Loucy (cell line): ENCODE measurements around the gene PREX1.

Source experiments
- H2AFZ ChIP-seq: fragments of 200-600 bp; sonication (generic); 2 replicates; pipeline ENCODE4 v1.6.0; 2016; ENCODE audit warnings: antibody characterized with exemption, mild to moderate bottlenecking, low read length, moderate library complexity
- H3F3A ChIP-seq: fragments of 200-600 bp; 2 replicates; pipeline ENCODE4 v1.6.0; 2016; ENCODE audit warnings: antibody characterized with exemption, low read depth, mild to moderate bottlenecking
- H3K27me3 ChIP-seq: fragments of 200-600 bp; sonication (generic); 2 replicates; pipeline ENCODE4 v1.6.1; 2014; ENCODE audit warnings: low read length, mild to moderate bottlenecking; ENCODE audit not compliant: insufficient read depth, poor library complexity, severe bottlenecking
- H3K36me3 ChIP-seq: fragments of 200-600 bp; sonication (generic); 2 replicates; pipeline ENCODE4 v1.6.1; 2016; ENCODE audit warnings: low read length; ENCODE audit not compliant: insufficient read depth
- H3K4me1 ChIP-seq: fragments of 200-600 bp; sonication (generic); 2 replicates; pipeline ENCODE4 v1.5.1; 2014; ENCODE audit warnings: low read length, mild to moderate bottlenecking; ENCODE audit not compliant: insufficient read depth, poor library complexity, severe bottlenecking
- H3K4me2 ChIP-seq: fragments of 200-600 bp; sonication (generic); 2 replicates; pipeline ENCODE4 v1.6.0; 2014; ENCODE audit warnings: antibody characterized with exemption, low read length, low read depth, mild to moderate bottlenecking; ENCODE audit not compliant: poor library complexity, severe bottlenecking
- H3K4me3 ChIP-seq: fragments of 200-600 bp; sonication (generic); 2 replicates; pipeline ENCODE4 v1.5.1; 2014; ENCODE audit warnings: low read length, mild to moderate bottlenecking, mixed read lengths; ENCODE audit not compliant: poor library complexity, severe bottlenecking
- H3K79me2 ChIP-seq: fragments of 200-600 bp; sonication (generic); 2 replicates; pipeline ENCODE4 v1.6.1; 2014; ENCODE audit warnings: low read length; ENCODE audit not compliant: insufficient read depth
- H3K9ac ChIP-seq: fragments of 200-600 bp; sonication (generic); 2 replicates; pipeline ENCODE4 v1.6.0; 2014; ENCODE audit warnings: mild to moderate bottlenecking, low read depth, low read length, moderate library complexity; ENCODE audit not compliant: poor library complexity, severe bottlenecking
- H3K9me2 ChIP-seq: fragments of 200-600 bp; sonication (generic); replicated peaks from 2 replicates; pipeline ENCODE4 v1.6.1; 2016; ENCODE audit warnings: low read depth, low read length, mixed read lengths
- H3K9me3 ChIP-seq: fragments of 200-600 bp; sonication (generic); 2 replicates; pipeline ENCODE4 v1.6.1; 2014; ENCODE audit warnings: mild to moderate bottlenecking, antibody characterized with exemption, low read length, low read depth; ENCODE audit not compliant: insufficient read depth
- H4K20me1 ChIP-seq: fragments of 200-600 bp; sonication (generic); 2 replicates; pipeline ENCODE4 v1.6.0; 2014; ENCODE audit warnings: antibody characterized with exemption, low read length, mild to moderate bottlenecking; ENCODE audit not compliant: insufficient read depth, poor library complexity, severe bottlenecking
- CTCF ChIP-seq: fragments of 200-600 bp; sonication (generic); conservative IDR thresholded peaks from 2 replicates; pipeline ENCODE4 v1.5.1; 2014; ENCODE audit warnings: mild to moderate bottlenecking, antibody characterized with exemption, low read length
- EZH2phosphoT487 ChIP-seq: fragments of 200-600 bp; IDR thresholded peaks from 2 replicates; pipeline ENCODE4 v1.6.1; 2018; ENCODE audit warnings: antibody characterized with exemption, mild to moderate bottlenecking, moderate library complexity, borderline replicate concordance

The PREX1 gene

DNA sequence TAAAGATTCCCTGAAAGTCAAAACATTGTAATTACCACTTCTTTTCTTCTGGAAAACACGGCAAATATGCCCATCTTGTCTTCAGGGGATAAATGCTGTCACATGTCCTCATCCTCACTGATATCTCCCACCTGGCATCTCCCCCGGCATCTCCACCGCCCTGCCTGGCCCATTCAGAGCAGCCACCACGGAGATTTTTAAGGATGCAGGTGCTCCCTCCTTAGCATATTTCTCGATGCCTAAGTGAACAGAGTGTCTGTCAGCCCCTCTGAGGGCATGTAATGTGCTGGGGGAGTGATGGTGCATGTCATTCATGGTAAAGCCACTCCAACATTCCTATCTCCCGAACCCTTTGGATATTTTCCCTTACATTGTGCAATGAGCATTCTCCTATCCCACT is 215.5 kb downstream of the PREX1 start:
- Histone ChIP-seq H3K4me2 (no peak overlapping the region), H4K20me1 (no peaks in the 10 kb centered on the region), H3K9me3 (no peaks in the 10 kb centered on the region), H3K9me2 (no peaks in the 10 kb centered on the region), H3K4me3 (no peak overlapping the region), H3K36me3 (no peaks in the 10 kb centered on the region), H3K4me1 (no peaks in the 10 kb centered on the region), H3K9ac (no peak overlapping the region), H3F3A (no peaks in the 10 kb centered on the region), H2AFZ (no peak overlapping the region), H3K79me2 (no peaks in the 10 kb centered on the region), H3K27me3 (no peaks in the 10 kb centered on the region)
- TF ChIP-seq EZH2phosphoT487 (no peak), CTCF (no peak)

DNA sequence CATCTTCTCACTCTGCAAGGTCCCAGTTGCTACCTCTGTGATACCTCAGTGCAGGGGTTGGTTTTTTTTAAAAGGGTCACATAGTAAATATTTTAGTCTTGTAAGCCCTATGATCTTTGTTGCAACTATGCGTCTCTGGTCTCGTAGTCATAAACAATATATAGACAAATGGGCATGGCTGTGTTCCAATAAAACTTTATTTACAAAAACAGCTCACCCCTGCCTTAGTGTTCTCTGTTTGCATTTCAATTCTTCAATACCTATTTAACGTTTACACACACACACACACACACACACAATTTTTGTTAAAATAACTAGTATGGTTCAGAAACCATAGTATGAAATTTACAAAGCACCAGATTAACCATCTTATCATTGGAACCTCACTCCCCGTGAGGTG is 216.8 kb downstream of the PREX1 start:
- Histone ChIP-seq H3F3A (no peaks in the 10 kb centered on the region), H4K20me1 (no peaks in the 10 kb centered on the region), H3K36me3 (no peaks in the 10 kb centered on the region), H3K4me3 (no peak overlapping the region), H3K4me1 (no peaks in the 10 kb centered on the region), H3K4me2 (no peak overlapping the region), H3K9me2 (no peaks in the 10 kb centered on the region), H2AFZ (no peak overlapping the region), H3K9me3 (no peaks in the 10 kb centered on the region), H3K27me3 (no peaks in the 10 kb centered on the region), H3K79me2 (no peaks in the 10 kb centered on the region), H3K9ac (no peak overlapping the region)
- TF ChIP-seq CTCF (no peak), EZH2phosphoT487 (no peak)

DNA sequence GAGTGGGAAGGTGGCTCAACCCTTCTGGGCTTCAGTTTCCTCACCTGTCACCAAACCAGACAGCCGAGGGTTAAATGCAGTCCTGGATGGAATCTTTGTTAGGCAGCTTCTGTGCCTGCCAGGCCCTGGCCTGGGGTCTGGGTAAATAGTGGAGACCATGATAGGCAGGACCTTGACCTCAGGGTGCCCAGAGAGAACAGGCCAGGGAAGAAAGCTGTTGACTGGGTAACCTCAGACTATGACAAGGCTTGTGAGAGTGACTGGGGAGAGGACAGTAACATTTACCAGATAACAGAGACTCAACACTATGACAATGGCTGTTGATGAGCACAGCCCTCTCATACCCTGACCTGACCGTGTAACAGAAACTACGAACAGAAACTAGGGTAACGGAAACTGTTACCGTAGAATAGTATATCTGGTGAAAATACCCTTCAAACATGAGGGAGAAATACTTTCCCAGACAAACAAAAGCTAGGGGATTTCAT is 218.3 kb downstream of the PREX1 start:
- no peaks in the 10 kb centered on the region for H3K36me3 ChIP-seq
- H3K9me3 ChIP-seq: no peaks in the 10 kb centered on the region
- no peaks in the 10 kb centered on the region for H3K9me2 ChIP-seq
- H3K79me2 ChIP-seq: no peaks in the 10 kb centered on the region
- H2AFZ ChIP-seq: no peak overlapping the region
- no peak overlapping the region for H3K4me3 ChIP-seq
- no peak overlapping the region for H3K9ac ChIP-seq
- no peaks in the 10 kb centered on the region for H4K20me1 ChIP-seq
- TF ChIP-seq CTCF: no peak
- H3K27me3 ChIP-seq: no peaks in the 10 kb centered on the region
- no peaks in the 10 kb centered on the region for H3F3A ChIP-seq
- H3K4me2 ChIP-seq: no peak overlapping the region
- no peaks in the 10 kb centered on the region for H3K4me1 ChIP-seq
